Eye (tissue), 1 donor: ENCODE data around the gene EPHB1.

Source experiments
- DNase-seq: peaks from one replicate; pipeline ENCODE4 v3.0.0-alpha.2; 2015

EPHB1 gene

GRCh38 chr3:134885877-134886621 lies 91.0 kb downstream of the EPHB1 start:
- no peak for DNase-seq

GRCh38 chr3:134886991-134887390 lies 91.9 kb downstream of the EPHB1 start:
- DNase-seq: no peak

- DNase-seq: no peak
Measured at GRCh38 chr3:134887536-134887935, 92.5 kb downstream of the EPHB1 start.

GRCh38 chr3:134892326-134892725 lies 97.3 kb downstream of the EPHB1 start:
- DNase-seq: no peak

- DNase-seq: no peak
Measured at GRCh38 chr3:134892761-134893160, 97.7 kb downstream of the EPHB1 start.

GRCh38 chr3:134894533-134894932 lies 99.5 kb downstream of the EPHB1 start:
- no peak for DNase-seq

GRCh38 chr3:134895181-134895580 lies 100.1 kb downstream of the EPHB1 start:
- no peak for DNase-seq

- DNase-seq: no peak
Measured at GRCh38 chr3:134896141-134896540, 101.1 kb downstream of the EPHB1 start.

GRCh38 chr3:134896696-134897095 lies 101.6 kb downstream of the EPHB1 start:
- no peak for DNase-seq

GRCh38 chr3:134897391-134898141 lies 102.5 kb downstream of the EPHB1 start:
- no peak for DNase-seq

- no peak for DNase-seq
Measured at GRCh38 chr3:134898181-134898754, 103.2 kb downstream of the EPHB1 start.

GRCh38 chr3:134899786-134900185 lies 104.7 kb downstream of the EPHB1 start:
- no peak for DNase-seq

- no peak for DNase-seq
Measured at GRCh38 chr3:134900482-134900881, 105.4 kb downstream of the EPHB1 start.

GRCh38 chr3:134901461-134901860 lies 106.4 kb downstream of the EPHB1 start:
- DNase-seq: no peak

GRCh38 chr3:134903837-134904236 lies 108.8 kb downstream of the EPHB1 start:
- DNase-seq: peak; percentile 52

- DNase-seq: peak; percentile 37
Measured at GRCh38 chr3:134904241-134904771, 109.2 kb downstream of the EPHB1 start.

- peak; percentile 55 for DNase-seq
Measured at GRCh38 chr3:134904776-134905646, 110.0 kb downstream of the EPHB1 start.

- no peak for DNase-seq
Measured at GRCh38 chr3:134905647-134905935, 110.5 kb downstream of the EPHB1 start.

GRCh38 chr3:134908271-134908670 lies 113.2 kb downstream of the EPHB1 start:
- no peak for DNase-seq

- no peak for DNase-seq
Measured at GRCh38 chr3:134910026-134910425, 115.0 kb downstream of the EPHB1 start.

- no peak for DNase-seq
Measured at GRCh38 chr3:134911586-134912548, 116.8 kb downstream of the EPHB1 start.
